Stimulated activated CD8-positive, alpha-beta memory T cell treated with anti-CD3 and anti-CD28 coated beads, Interleukin-12 subunit alpha, Interleukin-12 subunit beta, amount 100 ng/mL, for 24 hours (primary cell): ENCODE measurements around the gene TEP1.

Source experiments
- DNase-seq: peaks from one replicate; pipeline ENCODE4 v3.0.0-alpha.2; 2020; ENCODE audit errors: extremely low read depth

TEP1 gene

GRCh38 chr14:20429801-20430669 lies 16.7 kb upstream of the TEP1 start:
- no peak for DNase-seq

DNA sequence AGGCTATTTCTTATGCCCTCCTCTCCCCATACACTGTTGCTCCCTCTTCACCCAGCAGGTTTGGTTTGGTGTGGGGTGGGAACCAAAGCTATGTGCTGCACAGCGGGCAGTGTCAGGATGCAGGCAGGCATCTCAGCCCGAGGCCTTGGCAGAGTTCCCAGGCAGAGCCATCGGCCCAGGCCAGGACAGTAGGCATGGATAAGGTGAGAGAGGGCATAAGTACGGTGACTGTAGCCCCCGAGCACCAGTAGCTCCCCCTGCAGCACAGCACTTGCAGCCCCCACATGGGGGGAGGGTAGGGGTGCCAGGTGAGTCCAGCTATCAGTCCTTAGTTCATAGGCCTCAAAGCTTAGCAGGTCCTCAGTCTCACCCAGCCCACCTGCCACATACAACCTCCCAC lies 15.5 kb upstream of the TEP1 start:
- no peak for DNase-seq

GRCh38 chr14:20428010-20428365 lies 14.7 kb upstream of the TEP1 start:
- DNase-seq: no peak

DNA sequence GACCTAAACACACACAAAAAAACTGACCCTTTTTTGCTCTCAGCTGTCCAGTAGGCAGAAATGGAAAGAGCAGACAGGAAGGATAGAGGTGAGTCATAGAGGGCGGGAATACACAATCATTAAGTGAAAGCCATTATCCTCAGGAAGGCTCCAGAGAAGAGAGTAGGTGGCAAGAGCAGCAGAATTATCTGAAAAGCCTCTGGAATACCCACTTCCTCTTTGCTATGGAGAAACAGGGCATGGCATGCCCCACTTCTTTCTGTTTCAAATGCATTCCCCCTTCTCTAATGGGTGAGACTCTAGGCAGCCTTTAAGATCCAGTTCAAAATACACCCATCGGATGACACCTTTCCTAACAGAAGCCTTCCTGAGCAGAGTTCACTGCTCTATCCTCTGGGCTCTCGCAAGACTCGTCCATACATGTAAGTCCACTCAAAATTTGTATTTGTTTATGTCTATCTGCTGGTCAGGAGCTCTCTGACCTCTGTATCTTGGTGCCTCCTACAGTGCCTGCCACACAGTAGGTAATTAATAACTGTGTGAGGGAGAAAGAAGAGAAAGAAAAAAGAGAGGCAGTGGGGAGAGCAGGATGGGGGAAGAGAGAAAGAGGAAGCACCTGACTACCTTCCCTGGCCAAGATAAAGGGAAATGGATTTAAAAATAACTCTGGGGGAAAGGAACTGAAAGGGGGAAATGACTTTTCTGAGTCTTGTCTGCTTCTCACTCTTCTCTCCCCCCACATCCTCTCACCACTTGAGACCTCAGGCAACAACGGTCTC lies 14.1 kb upstream of the TEP1 start:
- DNase-seq: no peak

DNA sequence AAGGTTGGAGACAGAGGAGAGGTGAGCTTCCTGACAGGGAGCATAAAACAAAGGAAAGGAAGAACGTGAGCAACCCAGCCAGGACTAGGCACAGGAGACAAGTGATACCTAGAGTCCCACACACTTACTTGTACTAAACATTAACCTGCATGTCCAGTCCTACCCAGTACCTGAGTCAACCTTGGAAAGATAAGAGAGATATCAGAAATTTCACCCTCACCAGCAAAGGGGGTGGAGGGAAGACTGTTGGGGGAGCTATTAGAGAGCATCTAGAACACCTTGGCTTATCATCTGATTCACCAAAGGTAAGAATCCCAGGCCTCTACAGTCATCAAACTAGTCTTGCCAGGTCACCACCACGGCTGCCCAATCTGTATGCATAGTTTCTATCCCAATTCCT lies 11.6 kb upstream of the TEP1 start:
- no peak for DNase-seq

GRCh38 chr14:20422886-20423285 lies 9.6 kb upstream of the TEP1 start:
- no peak for DNase-seq

DNA sequence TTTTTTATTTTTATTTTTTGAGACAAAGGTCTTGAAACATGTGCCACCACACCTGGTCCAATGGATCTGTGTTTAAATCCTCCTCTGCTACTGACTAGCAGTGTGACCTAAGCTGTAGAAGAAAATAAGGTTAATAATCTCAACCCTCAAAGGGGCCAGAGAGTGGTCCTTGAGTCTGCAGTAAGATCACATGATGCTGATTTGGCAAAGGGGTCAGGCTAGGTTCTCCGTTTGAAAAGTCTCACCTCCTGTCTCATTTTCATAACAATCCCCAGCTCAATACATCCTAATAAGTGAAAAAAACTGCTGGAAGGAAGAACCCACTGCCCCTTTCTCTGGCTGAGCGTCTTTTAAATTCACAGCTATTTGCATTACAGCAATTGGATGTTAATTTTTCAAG lies 8.0 kb upstream of the TEP1 start:
- DNase-seq: no peak

DNA sequence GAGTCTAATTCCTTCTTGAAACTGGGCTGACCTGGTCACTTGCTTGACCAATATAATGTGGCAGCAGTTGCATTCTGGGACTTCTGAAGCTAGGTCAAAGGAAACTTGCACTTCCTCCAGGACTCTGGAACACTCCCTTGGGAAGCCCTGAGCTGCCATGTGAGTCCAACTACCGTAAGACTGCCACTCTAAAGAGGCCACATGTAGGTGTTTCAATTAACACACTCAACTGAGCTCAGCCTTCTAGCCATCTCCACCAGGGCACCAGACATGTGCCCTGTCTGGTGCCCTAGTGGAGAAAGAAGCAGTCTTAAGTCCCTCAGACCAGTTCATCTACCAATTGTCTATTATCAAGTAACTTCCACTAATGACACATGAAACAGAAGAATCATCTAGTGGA lies 6.1 kb upstream of the TEP1 start:
- no peak for DNase-seq

- DNase-seq: no peak
These were observed 5.2 kb upstream of the TEP1 start for GRCh38 chr14:20418501-20418909.

- no peak for DNase-seq
These were observed 4.2 kb upstream of the TEP1 start for GRCh38 chr14:20417250-20418186.

DNA sequence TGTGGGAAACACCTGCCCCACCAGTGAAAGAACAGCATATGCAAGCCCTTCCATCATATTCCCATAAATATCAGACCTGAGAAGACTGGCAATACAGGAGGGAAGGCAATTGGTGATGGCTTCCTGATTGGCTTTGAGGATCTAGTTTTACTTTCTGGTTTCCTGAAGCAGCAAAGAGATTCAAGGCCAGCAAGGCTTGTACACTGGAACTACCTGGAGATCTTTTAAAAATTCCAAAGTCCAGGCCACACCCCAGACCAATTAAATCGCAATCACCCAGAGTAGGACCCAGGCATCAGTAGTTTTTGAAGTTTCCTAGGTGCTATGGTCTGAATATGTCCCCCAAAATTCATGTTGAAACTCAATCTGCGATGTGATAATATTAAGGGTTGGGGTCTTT lies 2.9 kb upstream of the TEP1 start:
- no peak for DNase-seq

- no peak for DNase-seq
These were observed 2.5 kb upstream of the TEP1 start for GRCh38 chr14:20415782-20416206.

DNA sequence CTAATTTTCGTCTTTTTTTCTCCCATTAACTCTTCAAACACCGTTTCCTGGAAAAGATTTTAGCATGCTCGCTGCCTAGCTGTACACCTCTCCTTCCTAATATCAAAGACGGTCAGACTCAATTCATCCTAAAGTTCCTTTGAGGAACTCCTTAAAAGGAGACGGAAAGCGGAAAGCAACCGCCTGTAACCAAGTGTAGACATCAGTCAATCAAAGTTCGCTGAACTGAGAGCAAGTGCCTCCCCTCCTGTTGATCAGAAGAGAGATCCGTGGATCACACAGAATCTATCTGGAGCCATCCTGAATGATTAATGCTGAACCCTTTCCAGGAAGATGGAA lies 412 bp upstream of the TEP1 start:
- no peak for DNase-seq

- no peak for DNase-seq
These were observed 890 bp downstream of the TEP1 start for GRCh38 chr14:20412411-20412810.

DNA sequence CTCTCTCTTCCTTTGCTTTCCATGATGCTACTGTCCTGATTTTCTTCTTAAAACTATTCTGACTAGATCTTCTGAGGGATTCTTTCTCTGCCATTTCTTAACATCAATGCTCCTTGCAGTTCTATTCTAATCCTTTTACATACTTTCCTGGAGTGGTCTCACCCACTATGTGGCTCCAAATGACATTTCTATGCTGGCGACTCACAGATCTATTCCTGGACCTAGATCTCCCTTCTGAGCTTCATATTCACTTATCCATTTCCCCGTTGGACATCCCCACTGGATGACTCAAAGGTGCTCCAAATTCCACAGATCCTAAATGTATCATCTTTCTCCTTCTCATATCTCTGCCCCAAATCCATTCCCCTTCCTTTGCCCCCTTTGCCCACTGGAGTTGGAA lies 4.1 kb downstream of the TEP1 start:
- no peak for DNase-seq

- no peak for DNase-seq
These were observed 9.8 kb downstream of the TEP1 start for GRCh38 chr14:20403521-20403920.

DNA sequence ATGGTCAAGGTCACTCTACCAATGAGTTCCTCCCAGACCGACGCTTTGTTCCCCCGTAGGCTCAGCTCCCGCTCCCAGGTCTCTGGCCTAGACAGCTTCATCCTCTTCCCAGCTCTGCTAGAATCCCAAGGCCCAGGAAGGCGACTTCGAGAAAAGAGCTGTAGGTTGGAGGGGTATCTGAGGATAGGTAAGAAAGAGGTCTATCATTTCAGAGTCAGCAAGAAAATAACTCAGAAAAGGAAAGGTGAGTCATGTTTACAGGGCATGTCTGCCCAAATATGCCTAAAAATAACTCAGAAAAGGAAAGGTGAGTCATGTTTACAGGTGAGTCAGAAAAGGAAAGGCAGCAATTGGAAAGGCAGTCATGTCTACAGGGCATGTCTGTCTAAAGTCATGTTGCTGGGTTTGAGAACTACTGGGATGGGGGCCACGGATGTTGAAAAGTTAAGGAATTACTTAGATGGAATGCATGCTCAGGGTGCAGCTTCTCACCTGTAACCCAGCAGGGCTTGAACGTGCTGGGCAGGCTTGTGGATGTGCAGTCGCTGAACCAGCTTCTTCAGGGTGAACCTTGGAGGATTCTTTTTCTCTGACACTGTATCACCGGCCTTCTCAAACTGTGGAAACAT lies 12.2 kb downstream of the TEP1 start:
- no peak for DNase-seq

DNA sequence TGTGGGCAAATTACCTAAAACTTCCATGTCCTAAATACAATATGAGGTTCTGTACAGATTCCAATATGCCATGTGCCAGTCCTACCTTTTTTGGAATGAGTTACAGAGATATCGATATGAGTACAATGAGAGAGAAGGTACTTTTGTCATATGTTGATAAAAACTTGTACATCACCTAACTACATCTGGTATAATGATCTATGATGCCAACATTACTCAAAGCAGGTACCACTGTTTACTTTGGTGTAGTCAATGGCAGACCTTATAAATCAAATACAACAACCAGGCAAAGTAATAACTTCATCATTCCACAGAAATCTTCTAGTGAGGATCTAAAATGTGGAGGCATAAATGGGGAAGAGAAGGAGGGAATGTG lies 12.7 kb downstream of the TEP1 start:
- no peak for DNase-seq

GRCh38 chr14:20397511-20397910 lies 15.8 kb downstream of the TEP1 start:
- DNase-seq: no peak

GRCh38 chr14:20391505-20391904 lies 21.8 kb downstream of the TEP1 start:
- DNase-seq: no peak

DNA sequence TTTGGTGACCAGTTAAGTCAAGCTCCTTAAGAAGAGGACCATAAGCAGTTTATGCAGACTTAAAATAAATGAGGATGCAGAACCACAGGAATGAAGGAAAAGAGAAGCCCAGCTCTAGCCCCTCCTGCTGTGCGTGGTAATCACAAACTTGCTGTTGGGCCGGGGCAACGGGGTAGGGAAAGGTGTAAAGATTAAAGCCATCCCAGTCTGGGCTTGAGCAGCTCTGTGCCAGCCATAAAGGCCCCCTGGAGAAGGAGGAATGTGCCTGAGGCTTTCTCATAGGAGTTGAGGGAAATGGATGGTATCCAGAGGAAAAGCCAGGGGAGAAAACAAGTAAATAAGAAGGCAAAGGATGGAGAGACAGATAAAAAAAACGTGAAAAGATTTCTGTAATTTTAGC lies 25.1 kb downstream of the TEP1 start:
- no peak for DNase-seq

DNA sequence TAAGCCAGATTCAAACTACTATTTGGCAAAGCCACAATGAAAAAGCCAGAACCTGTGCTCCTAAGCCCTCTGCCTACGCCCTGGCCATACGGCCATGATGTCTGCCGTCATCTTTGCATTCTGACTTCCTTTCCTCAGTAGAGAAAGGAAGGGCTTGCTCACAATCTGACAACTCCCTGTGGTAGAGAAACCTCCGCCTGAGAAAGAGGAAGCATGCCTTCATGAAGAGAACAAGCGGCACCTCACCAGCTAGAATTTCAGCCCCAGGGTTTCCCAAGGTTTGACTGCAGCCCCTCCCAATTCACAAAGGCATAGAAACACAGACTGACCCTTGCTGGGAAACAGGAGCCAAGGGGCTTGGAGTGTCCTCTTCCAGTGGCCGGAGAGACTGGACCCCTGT lies 25.7 kb downstream of the TEP1 start:
- no peak for DNase-seq
